ENCODE data around the gene RXRA.

RXRA gene

DNA sequence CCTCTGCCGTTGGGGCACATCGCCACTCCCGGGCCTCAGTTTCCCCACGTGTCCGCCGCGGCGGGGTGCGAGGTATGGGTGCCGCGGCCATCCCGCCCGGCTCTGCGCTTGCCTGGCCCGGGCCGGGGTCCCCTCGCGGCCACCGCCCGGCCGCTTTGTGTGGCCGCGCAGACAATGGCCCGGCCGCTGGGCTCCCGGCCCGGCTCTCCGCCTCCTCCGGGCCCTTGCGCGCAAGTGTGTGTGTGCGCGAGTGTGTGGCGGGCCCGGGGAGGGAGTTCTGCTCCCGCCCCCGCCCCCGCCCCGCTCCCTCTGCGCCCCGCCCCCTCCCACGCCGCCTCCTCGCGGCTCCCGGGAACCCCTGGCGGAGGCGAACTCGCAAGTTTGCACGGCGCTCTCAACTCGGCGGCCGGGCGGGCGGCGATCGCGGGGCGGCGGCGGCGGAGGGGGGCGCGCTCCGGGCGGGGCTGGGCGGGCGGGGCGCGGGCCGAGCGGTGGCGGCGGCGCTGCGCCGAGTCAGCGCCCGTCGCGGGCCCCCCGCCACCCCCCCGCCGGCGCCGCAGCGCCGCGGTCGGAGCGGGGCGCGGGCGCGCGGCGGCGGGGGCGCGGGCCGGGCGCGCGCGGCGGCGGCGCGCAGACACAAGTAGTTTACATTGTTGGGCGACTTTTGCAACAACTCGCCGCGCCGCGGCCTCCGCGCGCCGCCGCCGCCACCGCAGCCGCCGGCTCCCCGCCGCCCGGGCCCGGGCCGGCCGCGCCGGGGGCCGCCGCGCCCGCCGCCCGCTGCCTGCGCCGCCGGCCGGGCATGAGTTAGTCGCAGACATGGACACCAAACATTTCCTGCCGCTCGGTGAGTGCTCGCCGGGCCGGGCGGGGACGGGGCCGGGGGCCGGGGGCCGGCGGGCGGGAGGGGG, at the start of gene RXRA:
Gene RXRA (plus strand): TSS at position 643 of the 911 bp plus-strand sequence. CDS start 177 bp downstream, at position 820.
- DNase-seq (ENCODE audit: low read depth in 1 of 2, low spot score in 1 of 2) = peak in 1 of 2 donors; percentile 17

GRCh38 chr9:134278286-134278685, 48.0 kb upstream of the RXRA start:
- DNase-seq (ENCODE audit: low read depth in 1 of 2, low spot score in 1 of 2) = no peak

GRCh38 chr9:134278974-134279640, 47.1 kb upstream of the RXRA start:
- DNase-seq (ENCODE audit: low read depth in 1 of 2, low spot score in 1 of 2) = no peak

DNA sequence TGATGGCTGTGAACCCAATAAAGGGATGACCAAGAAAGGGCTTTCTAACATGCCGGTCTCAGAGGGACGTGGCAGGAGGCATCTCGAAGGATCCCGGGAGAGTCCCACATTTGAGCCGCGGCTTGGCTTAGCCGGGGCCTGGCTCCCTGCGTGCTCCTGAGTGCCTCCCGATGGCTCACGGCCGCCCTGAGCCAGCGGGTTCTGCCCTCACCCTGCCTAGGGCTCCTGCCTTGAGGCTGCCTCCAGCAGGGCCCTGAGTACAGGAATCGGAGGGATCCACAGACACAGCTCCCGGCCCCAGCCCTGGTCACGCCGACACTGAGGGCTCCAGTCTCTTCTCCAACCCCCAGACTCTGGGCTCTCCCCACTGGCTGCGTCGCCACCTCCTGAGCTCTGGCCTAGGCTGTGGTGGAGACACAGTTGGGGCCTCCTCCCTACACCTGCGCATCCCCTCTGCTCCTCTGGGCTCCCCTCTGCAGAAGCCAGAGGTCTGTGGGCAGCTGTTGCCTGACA, 44.1 kb upstream of the RXRA start:
- DNase-seq (ENCODE audit: low read depth in 1 of 2, low spot score in 1 of 2) = no peak

DNA sequence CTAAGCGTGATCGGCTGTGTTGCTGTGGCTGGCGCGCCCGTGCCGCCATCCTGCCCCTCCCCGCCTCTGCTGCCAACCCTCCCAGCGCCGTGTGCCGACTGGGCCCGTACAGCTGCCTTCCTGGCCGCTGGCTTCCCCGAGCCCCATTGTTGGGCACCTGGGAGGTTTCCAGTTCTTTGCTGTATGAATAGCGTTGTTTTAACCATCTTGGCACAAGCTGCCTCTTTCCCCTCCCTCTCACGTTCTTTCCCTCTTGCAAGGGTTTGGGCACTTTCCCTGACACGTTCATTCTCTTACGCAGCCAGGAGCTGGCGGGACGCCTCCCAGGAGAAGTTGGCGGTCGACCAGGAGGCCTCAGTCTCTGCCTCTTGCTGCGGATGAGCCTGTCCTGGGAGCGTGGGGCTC, 43.1 kb upstream of the RXRA start:
- no peak for DNase-seq (ENCODE audit: low read depth in 1 of 2, low spot score in 1 of 2)

GRCh38 chr9:134283692-134284265, 42.5 kb upstream of the RXRA start:
- no peak for DNase-seq (ENCODE audit: low read depth in 1 of 2, low spot score in 1 of 2)

GRCh38 chr9:134284273-134284672, 42.0 kb upstream of the RXRA start:
- no peak for DNase-seq (ENCODE audit: low read depth in 1 of 2, low spot score in 1 of 2)

DNA sequence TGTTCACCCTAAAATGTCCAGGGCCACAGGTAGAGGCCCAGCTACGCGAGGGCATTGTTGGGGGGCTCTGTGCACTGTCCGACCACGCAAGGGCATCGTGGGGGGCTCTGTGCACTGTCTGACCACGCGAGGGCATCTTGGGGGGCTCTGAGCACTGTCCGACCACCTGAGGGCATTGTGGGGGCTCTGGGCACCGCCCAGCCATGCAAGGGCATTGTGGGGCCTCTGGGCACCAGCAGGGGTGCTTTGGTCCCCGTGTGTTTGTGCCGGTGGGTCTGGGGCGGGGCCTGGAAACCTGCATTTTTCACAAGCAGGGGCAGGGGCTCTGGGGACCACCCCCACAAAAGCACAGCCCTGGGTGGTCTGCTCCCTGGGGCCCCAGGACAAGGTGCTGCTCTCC, 41.5 kb upstream of the RXRA start:
- DNase-seq (ENCODE audit: low read depth in 1 of 2, low spot score in 1 of 2) = no peak

- no peak for DNase-seq (ENCODE audit: low read depth in 1 of 2, low spot score in 1 of 2)
Measured at GRCh38 chr9:134285215-134285845, 40.9 kb upstream of the RXRA start.

DNA sequence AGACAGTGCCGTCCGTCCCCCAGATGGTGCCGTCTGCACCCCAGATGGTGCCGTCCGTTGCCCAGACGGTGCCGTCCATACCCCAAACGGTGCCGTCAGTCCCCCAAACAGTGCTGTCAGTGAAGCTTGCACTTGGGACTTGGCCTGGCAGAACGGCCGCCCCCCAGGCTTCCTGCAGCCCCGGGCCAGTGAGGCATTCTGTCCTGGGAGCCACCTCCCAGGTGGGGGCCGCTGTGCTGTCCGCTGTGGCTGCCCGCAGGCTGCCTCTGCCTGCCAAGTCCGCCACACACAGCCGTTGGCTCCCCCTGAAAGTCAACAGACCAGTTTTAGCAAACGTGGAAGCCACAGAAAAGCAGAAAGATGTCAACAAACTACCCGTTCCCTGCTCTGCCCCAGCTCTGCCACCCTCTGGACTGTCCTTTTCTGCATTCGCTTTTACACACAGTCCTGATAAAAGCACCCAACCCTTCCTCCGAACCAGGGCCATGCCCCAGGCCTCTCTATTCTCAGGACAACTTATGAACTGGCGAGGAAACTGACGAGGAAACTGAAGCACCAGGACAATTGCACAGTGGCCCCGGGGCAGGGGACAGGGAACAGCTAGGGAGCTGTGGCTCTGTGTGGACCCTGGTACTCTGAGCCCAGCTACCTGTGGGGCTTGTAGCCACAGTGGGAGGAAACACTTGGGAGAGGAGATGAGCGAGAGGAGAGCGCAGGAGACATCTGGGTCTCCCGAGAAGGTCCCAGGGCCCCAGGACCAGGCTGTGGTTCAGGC, 39.6 kb upstream of the RXRA start:
- no peak for DNase-seq (ENCODE audit: low read depth in 1 of 2, low spot score in 1 of 2)

GRCh38 chr9:134287591-134288491, 38.4 kb upstream of the RXRA start:
- DNase-seq (ENCODE audit: low read depth in 1 of 2, low spot score in 1 of 2) = no peak

DNA sequence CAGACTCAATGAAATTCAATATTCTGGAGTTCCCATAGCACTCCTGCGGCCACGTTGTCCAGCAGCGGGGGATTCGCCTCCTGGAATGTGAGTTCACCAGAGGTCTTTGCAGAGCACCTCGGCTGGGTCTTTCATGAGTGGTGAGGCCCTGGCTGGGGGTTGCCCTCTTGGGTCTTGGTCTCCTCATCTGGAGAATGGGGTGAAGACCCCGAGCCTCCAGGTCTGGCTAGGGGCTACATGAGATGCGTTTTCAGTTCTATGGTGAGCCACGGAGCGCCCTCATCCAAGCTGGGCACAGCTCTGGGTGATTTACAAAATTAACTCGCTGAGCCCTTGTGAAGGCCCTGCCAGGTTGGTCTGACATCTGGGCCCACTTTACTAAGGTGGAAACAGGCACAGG, 37.5 kb upstream of the RXRA start:
- DNase-seq (ENCODE audit: low read depth in 1 of 2, low spot score in 1 of 2) = no peak

GRCh38 chr9:134289241-134289875, 36.9 kb upstream of the RXRA start:
- DNase-seq (ENCODE audit: low read depth in 1 of 2, low spot score in 1 of 2) = no peak

- no peak for DNase-seq (ENCODE audit: low read depth in 1 of 2, low spot score in 1 of 2)
Measured at GRCh38 chr9:134290603-134291451, 35.4 kb upstream of the RXRA start.

GRCh38 chr9:134291452-134291881, 34.8 kb upstream of the RXRA start:
- DNase-seq (ENCODE audit: low read depth in 1 of 2, low spot score in 1 of 2) = no peak

DNA sequence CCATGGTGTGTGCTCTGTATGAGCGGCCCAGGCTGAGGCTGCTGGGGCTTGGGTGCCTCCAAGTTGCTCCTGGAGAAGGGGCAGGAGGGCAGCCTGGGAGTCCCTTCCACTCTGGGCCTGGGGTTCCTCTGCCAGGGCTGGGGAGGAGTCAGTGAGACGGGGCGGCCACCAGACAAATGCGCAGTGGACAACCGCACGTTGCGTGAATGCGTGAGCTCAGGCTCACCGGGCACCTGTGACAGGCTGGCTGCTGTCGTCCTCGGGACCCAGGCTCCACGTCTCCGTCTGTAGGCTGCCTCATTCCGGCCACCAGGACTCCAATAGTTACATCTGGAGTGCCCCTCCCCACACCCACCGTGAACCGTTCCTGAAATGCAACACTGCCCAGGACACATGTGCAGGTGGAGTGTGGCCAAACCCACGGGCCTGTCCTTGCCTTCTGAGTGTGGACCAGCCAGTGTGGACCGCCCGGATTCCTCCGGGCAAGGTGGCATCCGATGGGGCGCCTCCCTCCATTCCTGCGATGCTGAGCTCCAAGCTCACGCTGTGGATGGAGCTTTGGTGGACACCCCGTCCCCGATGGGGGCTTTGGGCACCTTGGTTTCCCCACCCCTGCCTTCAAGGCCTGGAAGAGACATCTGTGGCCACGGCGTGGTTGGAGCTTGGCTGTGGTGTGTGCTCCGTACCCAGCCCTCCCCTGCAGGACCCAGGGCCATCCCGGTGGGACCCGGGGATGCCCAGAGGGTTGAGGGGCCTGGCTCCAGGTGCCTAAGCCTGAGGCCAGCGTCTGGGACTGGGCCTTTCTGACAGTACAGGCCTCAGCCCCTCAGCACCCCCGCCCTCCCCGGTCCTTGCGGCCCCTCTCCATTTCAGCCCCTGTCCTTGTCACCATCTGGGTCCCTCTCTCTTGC, 34.0 kb upstream of the RXRA start:
- DNase-seq (ENCODE audit: low read depth in 1 of 2, low spot score in 1 of 2) = no peak

- no peak for DNase-seq (ENCODE audit: low read depth in 1 of 2, low spot score in 1 of 2)
Measured at GRCh38 chr9:134293031-134293521, 33.2 kb upstream of the RXRA start.

All from activated CD4-positive, alpha-beta T cell treated with anti-CD3 and anti-CD28 coated beads, Interleukin-2, amount 50 U/mL, for 24 hours (primary cell).